ENCODE measurements around the gene GRB10.

GRCh38 chr7:50564171-50564570, 218.5 kb downstream of the GRB10 start:
- TF ChIP-seq, protein P1, sequence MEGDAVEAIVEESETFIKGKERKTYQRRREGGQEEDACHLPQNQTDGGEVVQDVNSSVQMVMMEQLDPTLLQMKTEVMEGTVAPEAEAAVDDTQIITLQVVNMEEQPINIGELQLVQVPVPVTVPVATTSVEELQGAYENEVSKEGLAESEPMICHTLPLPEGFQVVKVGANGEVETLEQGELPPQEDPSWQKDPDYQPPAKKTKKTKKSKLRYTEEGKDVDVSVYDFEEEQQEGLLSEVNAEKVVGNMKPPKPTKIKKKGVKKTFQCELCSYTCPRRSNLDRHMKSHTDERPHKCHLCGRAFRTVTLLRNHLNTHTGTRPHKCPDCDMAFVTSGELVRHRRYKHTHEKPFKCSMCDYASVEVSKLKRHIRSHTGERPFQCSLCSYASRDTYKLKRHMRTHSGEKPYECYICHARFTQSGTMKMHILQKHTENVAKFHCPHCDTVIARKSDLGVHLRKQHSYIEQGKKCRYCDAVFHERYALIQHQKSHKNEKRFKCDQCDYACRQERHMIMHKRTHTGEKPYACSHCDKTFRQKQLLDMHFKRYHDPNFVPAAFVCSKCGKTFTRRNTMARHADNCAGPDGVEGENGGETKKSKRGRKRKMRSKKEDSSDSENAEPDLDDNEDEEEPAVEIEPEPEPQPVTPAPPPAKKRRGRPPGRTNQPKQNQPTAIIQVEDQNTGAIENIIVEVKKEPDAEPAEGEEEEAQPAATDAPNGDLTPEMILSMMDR (IDR thresholded peaks at IDR 0.05), result no peak
- TF ChIP-seq POLR2A (IDR thresholded peaks at IDR 0.05), result no peak

All from uterus (tissue), 2 donors.